Skeletal muscle satellite cell (primary cell): ENCODE measurements around the gene RPS6KA6. TPM values are rescaled to one million over a fixed set of nuclear protein-coding genes. Genes with fewer than 3 reads are reported as not detected.
"Not testable (repeated sequence)": the region's sequence is repeated elsewhere in the genome, so short reads cannot be mapped to it uniquely, and the experiment has no call there.

ENCODE experiments used
- H3K27me3 ChIP-seq: 2 replicates; pipeline ENCODE4 v1.7.0; 2013; ENCODE audit warnings: low read length; ENCODE audit not compliant: control insufficient read depth, insufficient read depth
- H3K36me3 ChIP-seq: 2 replicates; pipeline ENCODE4 v1.7.0; 2013; ENCODE audit warnings: mild to moderate bottlenecking, control low read depth, low read length; ENCODE audit not compliant: insufficient read depth
- H3K4me1 ChIP-seq: 2 replicates; pipeline ENCODE4 v1.7.0; 2013; ENCODE audit warnings: low read length; ENCODE audit not compliant: control insufficient read depth, insufficient read depth
- H3K4me2 ChIP-seq: 2 replicates; pipeline ENCODE4 v1.7.0; 2013; ENCODE audit warnings: mild to moderate bottlenecking, low read length
- H3K4me3 ChIP-seq: 2 replicates; pipeline ENCODE4 v1.7.0; 2013; ENCODE audit warnings: low read length
- H3K9ac ChIP-seq: 2 replicates; pipeline ENCODE4 v1.7.0; 2013; ENCODE audit warnings: mild to moderate bottlenecking, low read depth, low read length, moderate library complexity
- H3K9me3 ChIP-seq: replicated peaks from 2 replicates; pipeline ENCODE4 v1.7.0; 2013; ENCODE audit warnings: mild to moderate bottlenecking, control low read depth, low read length
- small RNA-seq: library from RNA; depleted of rRNA; stranded (forward); fragments of <200 nt; gene quantifications from one replicate; pipeline ENCODE3, GENCODE V24; 2012

RPS6KA6 gene

DNA sequence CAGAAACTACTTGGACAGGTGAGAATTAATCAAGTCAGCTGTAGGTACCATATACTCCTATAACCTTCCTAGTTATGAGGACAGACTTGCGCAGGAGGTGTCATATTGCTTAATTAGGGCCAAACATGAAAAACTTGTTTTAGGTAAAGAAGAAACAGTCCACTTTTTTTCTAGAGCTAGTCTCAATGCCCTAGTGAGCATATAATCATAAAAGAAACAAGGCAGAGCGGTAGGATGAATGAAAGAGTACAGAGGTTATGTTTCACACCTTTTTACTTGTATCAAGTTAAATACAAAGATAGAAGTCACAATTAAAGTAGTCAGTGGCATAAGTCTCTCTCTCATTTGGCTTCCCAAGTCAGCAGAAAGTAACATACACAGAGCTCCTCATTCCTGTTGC, 88.9 kb downstream of the RPS6KA6 start:
- Histone ChIP-seq H3K27me3 (no peaks in the 10 kb centered on the region), H3K9ac (no peak overlapping the region), H3K4me2 (no peak overlapping the region), H3K9me3 (no peaks in the 10 kb centered on the region), H3K4me3 (no peak overlapping the region), H3K36me3 (no peaks in the 10 kb centered on the region), H3K4me1 (no peaks in the 10 kb centered on the region)

DNA sequence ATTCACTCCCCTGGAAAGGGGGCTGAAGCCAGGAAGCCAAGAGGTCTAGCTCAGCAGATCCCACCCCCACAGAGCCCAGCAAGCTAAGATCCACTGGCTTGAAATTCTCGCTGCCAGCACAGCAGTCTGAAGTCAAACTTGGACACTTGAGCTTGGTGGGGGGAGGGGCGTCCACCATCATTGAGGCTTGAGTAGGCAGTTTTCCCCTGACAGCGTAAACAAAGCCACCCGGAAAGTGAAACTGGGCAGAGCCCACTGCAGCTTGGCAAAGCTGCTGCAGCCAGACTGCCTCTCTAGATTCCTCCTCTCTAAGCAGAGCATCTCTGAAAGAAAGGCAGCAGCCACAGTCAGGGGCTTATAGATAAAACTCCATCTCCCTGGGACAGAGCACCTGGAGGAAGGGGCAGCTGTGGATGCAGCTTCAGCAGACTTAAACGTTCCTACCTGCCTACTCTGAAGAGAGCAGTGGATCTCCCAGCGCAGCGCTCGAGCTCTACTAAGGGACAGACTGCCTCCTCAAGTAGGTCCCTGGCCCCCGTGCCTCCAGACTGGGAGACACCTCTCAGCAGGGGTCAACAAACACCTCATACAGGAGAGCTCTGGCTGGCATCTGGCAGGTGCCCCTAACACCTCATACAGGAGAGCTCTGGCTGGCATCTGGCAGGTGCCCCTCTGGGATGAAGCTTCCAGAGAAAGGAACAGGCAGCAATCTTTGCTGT, 108.4 kb downstream of the RPS6KA6 start:
- H3K9ac ChIP-seq, result not testable (repeated sequence)
- H3K4me3 ChIP-seq, result peak overlapping the region; percentile 24

DNA sequence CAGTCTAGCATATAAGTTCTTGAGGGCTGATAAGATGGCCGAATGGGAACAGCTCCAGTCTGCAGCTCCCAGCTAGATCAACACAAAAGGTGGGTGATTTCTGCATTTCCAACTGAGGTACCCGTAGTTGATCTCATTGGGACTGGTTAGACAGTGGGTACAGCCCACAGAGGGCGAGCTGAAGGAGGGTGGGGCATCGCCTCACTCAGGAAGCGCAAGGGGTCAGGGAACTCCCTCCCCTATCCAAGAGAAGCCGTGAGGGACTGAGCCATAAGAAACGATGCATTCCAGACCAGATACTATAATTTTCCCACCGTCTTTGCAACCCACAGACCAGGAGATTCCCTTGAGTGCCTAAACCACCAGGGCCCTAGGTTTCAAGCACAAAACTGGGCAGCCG, 109.0 kb downstream of the RPS6KA6 start:
- H3K9ac ChIP-seq, result no peak overlapping the region
- no peaks in the 10 kb centered on the region for H3K36me3 ChIP-seq
- peak overlapping the region; percentile 52 for H3K4me2 ChIP-seq
- no peaks in the 10 kb centered on the region for H3K27me3 ChIP-seq
- no peaks in the 10 kb centered on the region for H3K9me3 ChIP-seq
- no peaks in the 10 kb centered on the region for H3K4me1 ChIP-seq
- no peak overlapping the region for H3K4me3 ChIP-seq

More for the DNA sequence above, 108.4 kb downstream of the RPS6KA6 start:
- peak overlapping the region; percentile 52 for H3K4me2 ChIP-seq
- not testable (repeated sequence) for H3K27me3 ChIP-seq, H3K36me3 ChIP-seq, H3K4me1 ChIP-seq, H3K9me3 ChIP-seq

DNA sequence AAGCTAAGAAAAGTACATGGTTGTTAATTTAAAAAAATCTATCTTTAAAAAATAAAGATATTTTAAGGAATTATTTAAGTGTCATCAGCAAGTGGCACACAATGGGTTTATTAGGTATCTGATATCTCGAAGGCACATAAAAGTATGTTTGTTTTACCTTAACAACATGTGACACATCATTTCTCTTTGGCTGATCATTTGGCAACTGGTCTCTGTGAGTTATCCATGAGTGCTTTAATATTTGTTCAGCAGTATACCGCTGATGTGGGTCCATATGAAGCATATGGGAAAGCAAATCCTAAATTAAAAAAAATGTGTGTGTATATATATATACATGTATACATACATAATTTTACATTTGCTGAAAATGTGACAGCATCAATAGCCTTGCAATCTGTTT, 123.2 kb downstream of the RPS6KA6 start:
- no peak overlapping the region for H3K4me3 ChIP-seq
- no peaks in the 10 kb centered on the region for H3K4me1 ChIP-seq
- no peak overlapping the region for H3K4me2 ChIP-seq
- H3K9ac ChIP-seq, result no peak overlapping the region
- H3K27me3 ChIP-seq, result no peaks in the 10 kb centered on the region
- no peaks in the 10 kb centered on the region for H3K9me3 ChIP-seq
- H3K36me3 ChIP-seq, result no peaks in the 10 kb centered on the region

DNA sequence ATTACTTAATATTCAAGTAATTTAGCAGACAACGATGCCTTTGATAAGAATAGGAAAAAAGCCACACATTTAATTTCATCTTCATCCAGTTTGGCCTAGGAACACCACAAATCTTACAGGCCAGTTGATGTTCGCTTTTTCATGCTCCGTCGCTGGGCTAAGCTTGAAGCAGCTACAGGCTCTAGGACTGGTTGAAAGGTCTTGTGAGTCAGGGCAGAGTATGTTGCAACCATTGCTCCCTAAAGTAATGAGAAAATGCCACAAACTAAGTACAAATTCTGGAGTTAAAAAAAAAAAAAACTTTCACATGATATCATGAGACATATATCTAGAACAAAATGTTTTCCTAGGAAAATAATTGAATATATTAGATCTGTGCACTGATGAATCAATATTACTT, 123.8 kb downstream of the RPS6KA6 start:
- Histone ChIP-seq H3K4me2 (no peak overlapping the region), H3K36me3 (no peaks in the 10 kb centered on the region), H3K27me3 (no peaks in the 10 kb centered on the region), H3K9me3 (no peaks in the 10 kb centered on the region), H3K9ac (no peak overlapping the region), H3K4me3 (no peak overlapping the region), H3K4me1 (no peaks in the 10 kb centered on the region)

DNA sequence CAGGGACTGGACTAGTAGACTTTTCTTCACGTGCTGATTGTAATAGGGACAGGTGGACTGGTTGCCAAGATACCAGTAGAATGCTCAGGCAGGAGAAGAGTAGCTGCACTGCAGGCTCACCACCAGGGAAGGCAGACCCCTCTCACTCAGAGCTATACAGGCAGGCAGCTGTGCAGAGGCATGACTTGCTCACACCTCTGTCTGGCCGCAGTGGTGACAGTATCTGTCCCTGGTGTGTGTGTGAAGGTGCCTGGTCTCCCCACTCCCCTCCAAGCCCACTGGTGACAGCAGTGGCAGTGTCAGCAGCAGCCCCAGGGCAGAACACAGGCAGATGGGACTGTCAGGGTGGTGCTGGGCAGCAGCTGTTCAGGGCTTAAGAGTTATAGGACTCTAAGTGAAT, 140.7 kb downstream of the RPS6KA6 start:
- Histone ChIP-seq H3K4me1 (no peaks in the 10 kb centered on the region), H3K9me3 (no peaks in the 10 kb centered on the region), H3K9ac (no peak overlapping the region), H3K4me3 (no peak overlapping the region), H3K4me2 (no peak overlapping the region), H3K27me3 (no peaks in the 10 kb centered on the region), H3K36me3 (no peaks in the 10 kb centered on the region)

DNA sequence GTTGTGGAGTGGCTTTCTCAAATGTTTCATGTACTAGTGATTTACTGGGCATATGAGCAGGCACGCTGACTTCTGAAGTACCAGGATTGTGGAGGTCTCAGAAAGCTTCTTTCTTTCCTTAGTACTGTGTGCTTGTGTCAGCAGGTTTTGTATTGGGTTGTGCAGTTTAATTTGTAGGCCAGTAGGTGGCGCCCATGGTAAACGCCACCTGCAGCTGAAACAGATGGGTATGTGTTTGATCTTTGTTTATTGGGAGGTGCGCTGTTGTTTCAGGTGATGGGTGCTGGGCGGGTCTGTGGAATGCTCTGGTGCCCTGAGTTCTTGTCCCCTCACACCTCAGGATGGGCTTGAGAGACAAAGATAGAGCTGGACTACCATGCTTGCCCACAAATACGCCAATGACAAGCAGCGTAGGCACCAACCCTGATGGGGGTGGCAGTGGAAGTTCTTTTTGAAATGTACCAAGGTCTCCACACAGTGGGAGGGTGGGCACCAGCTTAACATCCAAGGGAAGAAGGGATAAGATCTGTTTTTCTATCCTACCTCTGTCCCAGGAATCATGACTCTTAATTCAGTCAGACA, 141.5 kb downstream of the RPS6KA6 start:
- H3K4me2 ChIP-seq, result no peak overlapping the region

DNA sequence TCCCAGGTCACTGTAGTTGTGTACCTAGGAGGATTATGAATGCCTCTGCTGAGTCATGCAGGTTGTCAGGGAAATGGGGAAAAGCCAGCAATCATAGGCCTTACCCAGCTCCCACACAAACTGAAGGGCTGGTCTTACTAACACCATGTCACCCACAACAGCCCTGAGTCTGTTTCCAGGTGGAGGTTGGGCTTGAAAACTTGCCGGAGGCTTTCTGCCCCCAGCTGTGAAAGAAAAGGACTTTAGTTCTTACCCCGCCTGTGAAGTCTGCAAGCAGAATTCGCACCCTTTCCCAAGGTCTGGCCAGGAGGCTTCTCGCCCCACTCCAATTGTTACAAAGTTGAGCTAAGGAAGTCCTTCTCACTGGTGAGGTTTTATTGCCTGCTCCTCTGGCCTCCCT, 143.9 kb downstream of the RPS6KA6 start:
- no peaks in the 10 kb centered on the region for H3K9me3 ChIP-seq
- H3K36me3 ChIP-seq, result no peaks in the 10 kb centered on the region
- no peak overlapping the region for H3K4me2 ChIP-seq
- H3K27me3 ChIP-seq, result no peaks in the 10 kb centered on the region
- no peak overlapping the region for H3K4me3 ChIP-seq
- H3K9ac ChIP-seq, result no peak overlapping the region
- no peaks in the 10 kb centered on the region for H3K4me1 ChIP-seq

More for the DNA sequence above, 141.5 kb downstream of the RPS6KA6 start:
- no peaks in the 10 kb centered on the region for H3K9me3 ChIP-seq
- no peaks in the 10 kb centered on the region for H3K36me3 ChIP-seq
- H3K9ac ChIP-seq, result no peak overlapping the region
- no peak overlapping the region for H3K4me3 ChIP-seq
- H3K4me1 ChIP-seq, result no peaks in the 10 kb centered on the region
- H3K27me3 ChIP-seq, result no peaks in the 10 kb centered on the region

Small RNA genes lying within 50 kb of the gene (small RNA-seq; reads per million reads assigned to genes)
- gene MIR548I4, result not detected
